BLaER1 (cell line): ENCODE results near the gene PTPN14.
"Not testable (repeated sequence)": the region's sequence is repeated elsewhere in the genome, so short reads cannot be mapped to it uniquely, and the experiment has no call there.

ENCODE experiments used
- H3K27ac ChIP-seq: shearing (Covaris generic); formaldehyde crosslinking; 2 replicates; pipeline ENCODE4 v1.8.1; 2022
- H3K27me3 ChIP-seq: shearing (Covaris generic); formaldehyde crosslinking; 2 replicates; pipeline ENCODE4 v1.8.1; 2022
- H3K36me3 ChIP-seq: shearing (Covaris generic); formaldehyde crosslinking; 2 replicates; pipeline ENCODE4 v1.8.1; 2022
- H3K4me1 ChIP-seq: shearing (Covaris generic); formaldehyde crosslinking; 2 replicates; pipeline ENCODE4 v1.8.1; 2022
- H3K4me2 ChIP-seq: shearing (Covaris generic); formaldehyde crosslinking; 2 replicates; pipeline ENCODE4 v1.8.1; 2022
- H3K4me3 ChIP-seq: shearing (Covaris generic); formaldehyde crosslinking; 2 replicates; pipeline ENCODE4 v1.8.1; 2022
- H3K9ac ChIP-seq: shearing (Covaris generic); formaldehyde crosslinking; 2 replicates; pipeline ENCODE4 v1.8.1; 2022
- H3K9me3 ChIP-seq: shearing (Covaris generic); formaldehyde crosslinking; 2 replicates; pipeline ENCODE4 v1.8.1; 2022
- H4K20me1 ChIP-seq: shearing (Covaris generic); formaldehyde crosslinking; 2 replicates; pipeline ENCODE4 v1.8.1; 2022
- Cebpa-rat ChIP-seq: shearing (Covaris generic); IDR thresholded peaks from 2 replicates; pipeline ENCODE4 v1.8.1; 2022

Gene PTPN14

DNA sequence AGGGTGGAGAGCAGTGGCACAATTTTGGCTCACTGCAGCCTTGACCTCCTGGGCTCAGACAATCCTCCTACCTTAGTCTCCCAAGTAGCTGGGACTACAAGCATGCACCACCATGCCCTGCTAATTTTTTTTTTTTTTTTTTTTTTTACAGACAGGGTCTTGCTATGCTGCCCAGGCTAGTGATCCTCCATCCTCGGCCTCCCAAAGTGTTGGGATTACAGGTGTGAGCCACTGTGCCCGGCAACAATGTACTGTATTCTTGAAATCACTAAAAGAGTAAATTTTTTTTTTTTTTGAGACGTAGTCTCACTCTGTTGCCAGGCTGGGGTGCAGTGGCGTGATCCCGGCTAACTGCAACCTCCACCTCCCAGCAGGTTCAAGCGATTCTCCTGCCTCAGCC, 152.9 kb downstream of the PTPN14 start:
- Histone ChIP-seq H3K27ac (no peak overlapping the region), H3K4me3 (no peak overlapping the region), H3K9me3 (peaks cover 13% of the 10 kb centered on the region), H3K4me2 (no peak overlapping the region), H3K4me1 (peaks cover 9% of the 10 kb centered on the region), H3K27me3 (no peaks in the 10 kb centered on the region), H3K9ac (no peak overlapping the region), H3K36me3 (no peaks in the 10 kb centered on the region), H4K20me1 (no peaks in the 10 kb centered on the region)
- TF ChIP-seq Cebpa-rat, result no peak

DNA sequence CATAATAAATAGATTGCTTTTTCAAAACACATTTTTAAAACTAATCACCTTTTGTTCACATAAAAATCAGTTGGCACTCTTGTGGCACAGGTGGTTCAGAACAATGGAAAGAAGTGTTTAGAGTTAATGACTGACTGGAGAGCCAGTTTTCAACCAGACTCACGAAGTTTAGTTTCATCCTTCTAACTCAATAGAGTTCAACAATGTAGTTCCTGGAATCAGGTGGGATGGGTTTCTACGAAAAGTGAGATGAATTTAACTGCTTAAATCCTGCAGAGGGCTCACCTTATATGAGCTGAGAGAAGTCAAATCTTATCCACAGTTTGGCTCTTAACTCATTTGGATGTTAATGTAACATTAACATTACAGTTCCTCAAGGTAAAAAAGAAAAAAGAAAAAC, 153.9 kb downstream of the PTPN14 start:
- Histone ChIP-seq H3K36me3 (no peaks in the 10 kb centered on the region), H3K4me1 (no peaks in the 10 kb centered on the region), H3K9me3 (peaks cover 13% of the 10 kb centered on the region), H3K27me3 (no peaks in the 10 kb centered on the region), H3K27ac (no peak overlapping the region), H3K9ac (no peak overlapping the region), H3K4me2 (no peak overlapping the region), H3K4me3 (no peak overlapping the region), H4K20me1 (no peaks in the 10 kb centered on the region)
- TF ChIP-seq Cebpa-rat, result no peak

DNA sequence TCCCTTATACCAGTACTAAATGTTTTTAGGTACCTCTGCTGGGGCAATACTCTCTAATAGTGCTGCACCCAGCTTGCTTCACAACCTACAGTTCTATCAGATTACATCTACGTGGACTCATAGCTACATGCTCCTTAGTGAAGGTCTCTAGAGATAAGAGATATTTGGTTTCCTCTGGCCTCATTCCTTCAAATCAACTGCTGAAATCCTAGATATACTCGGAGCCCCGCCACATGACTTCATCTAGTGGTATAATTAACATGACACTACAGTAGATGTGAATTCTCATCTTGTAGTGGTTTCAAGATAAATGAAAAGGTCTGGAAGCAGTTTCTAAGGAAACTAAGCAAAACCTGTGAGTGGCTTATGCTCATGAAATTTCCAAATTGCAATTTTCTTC, 155.1 kb downstream of the PTPN14 start:
- Histone ChIP-seq H3K27me3 (no peaks in the 10 kb centered on the region), H3K27ac (no peak overlapping the region), H3K4me1 (no peaks in the 10 kb centered on the region), H3K9me3 (peaks cover 9% of the 10 kb centered on the region), H3K36me3 (no peaks in the 10 kb centered on the region), H3K4me3 (no peak overlapping the region), H4K20me1 (no peaks in the 10 kb centered on the region), H3K9ac (no peak overlapping the region), H3K4me2 (no peak overlapping the region)
- no peak for TF ChIP-seq Cebpa-rat

DNA sequence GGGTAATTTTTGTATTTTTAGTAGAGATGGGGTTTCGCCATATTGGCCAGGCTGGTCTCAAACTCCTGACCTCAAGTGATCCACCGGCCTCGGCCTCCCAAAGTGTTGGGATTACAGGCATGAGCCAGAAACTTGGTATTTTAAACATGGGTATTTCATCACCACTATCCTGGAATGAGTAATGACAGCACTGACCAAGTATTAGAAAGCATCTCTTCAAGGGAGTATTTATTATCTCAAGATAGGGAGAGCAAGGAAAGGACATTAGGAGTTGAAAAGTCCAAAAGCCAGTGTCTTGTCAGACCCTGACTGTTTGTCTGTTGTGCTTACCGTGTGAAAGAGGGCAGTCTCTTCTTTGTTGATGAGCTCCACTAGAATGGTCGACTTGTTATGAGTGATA, 156.8 kb downstream of the PTPN14 start:
- H3K36me3 ChIP-seq, H3K4me2 ChIP-seq, H3K4me1 ChIP-seq, H3K9ac ChIP-seq, H3K27me3 ChIP-seq, H4K20me1 ChIP-seq, H3K9me3 ChIP-seq, H3K4me3 ChIP-seq, H3K27ac ChIP-seq: not testable (repeated sequence)

DNA sequence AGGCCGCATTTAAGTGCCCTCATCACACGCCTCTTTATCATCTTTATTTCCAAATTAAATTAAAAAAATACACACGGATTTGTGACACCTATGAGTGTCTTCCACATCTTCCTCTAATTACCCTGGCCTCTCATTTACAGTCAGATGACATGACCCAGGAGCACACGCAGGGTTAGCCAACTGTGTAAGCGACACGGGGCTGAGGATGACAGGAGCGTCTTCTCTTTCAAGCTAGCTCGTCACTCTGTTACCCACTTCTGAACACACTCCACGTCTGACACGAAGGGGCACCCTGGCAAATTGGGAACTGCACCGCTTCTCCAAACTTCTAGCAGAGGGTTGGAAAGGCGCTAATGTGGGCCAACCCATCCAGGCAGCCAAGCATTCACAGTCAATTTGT, 158.3 kb downstream of the PTPN14 start:
- Histone ChIP-seq H3K27me3 (no peaks in the 10 kb centered on the region), H3K27ac (no peak overlapping the region), H3K9ac (no peak overlapping the region), H3K4me1 (no peaks in the 10 kb centered on the region), H3K4me2 (no peak overlapping the region), H4K20me1 (no peaks in the 10 kb centered on the region), H3K36me3 (no peaks in the 10 kb centered on the region), H3K4me3 (no peak overlapping the region), H3K9me3 (no peaks in the 10 kb centered on the region)
- no peak for TF ChIP-seq Cebpa-rat

DNA sequence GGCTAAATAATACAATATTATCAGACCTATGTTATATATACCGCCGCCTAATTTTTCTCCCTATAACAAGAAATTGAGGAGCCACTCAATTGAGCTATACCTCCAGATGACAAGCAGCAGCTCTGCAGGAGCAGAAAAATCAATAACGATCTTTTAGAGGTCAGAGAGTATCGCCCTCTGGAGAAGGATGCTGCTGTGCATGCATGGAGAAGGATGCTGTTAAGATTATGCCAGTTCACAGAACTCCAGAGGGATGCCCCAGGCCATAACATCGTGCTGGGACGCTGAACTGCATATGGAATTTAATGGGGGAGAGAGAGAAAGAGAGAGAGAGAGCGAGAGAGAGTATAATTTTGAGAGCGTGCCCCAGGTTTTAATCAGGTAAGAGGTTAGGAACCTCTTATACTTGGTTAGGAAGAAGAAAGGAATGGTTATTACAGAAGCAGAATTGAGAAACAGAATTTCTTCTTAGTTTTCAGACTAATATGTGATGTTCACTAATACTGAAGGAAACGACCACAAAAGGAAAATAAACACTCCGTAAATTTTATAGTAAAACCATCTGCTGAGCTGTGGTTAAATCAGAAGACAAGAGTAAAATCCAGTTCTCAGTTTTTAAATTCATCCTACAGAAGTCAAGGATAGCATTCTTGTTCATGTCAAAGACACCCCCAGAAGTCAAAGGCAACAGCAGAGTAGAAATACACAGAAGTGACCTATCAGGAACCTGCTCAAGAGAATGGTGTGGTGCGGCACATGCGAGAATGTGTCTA, 159.3 kb downstream of the PTPN14 start:
- no peaks in the 10 kb centered on the region for H3K4me1 ChIP-seq
- no peak overlapping the region for H3K4me2 ChIP-seq
- H3K36me3 ChIP-seq, result no peaks in the 10 kb centered on the region
- no peak overlapping the region for H3K9ac ChIP-seq
- TF ChIP-seq Cebpa-rat, result no peak
- H3K27me3 ChIP-seq, result no peaks in the 10 kb centered on the region
- no peak overlapping the region for H3K4me3 ChIP-seq
- no peak overlapping the region for H3K27ac ChIP-seq
- H3K9me3 ChIP-seq, result no peaks in the 10 kb centered on the region
- H4K20me1 ChIP-seq, result no peaks in the 10 kb centered on the region

DNA sequence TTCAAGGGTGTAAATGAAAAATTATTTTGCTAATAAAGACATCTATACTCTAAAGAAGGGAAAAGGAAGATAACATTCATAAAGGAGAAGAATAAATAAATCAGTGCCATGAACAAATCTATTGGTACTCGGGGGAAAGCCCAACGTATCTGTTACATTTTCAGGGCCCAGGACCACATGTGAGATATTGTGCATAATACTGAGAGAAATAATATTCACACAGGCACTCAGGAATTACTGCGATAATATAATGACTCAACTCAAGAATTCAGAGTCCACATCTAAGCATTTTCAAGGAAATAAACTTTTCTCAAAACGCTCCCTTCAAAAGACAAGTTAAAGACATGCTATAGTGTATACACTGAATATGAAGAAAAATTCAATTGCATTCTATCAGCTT, 161.7 kb downstream of the PTPN14 start:
- Histone ChIP-seq H3K4me3 (no peak overlapping the region), H3K36me3 (no peaks in the 10 kb centered on the region), H3K9me3 (no peaks in the 10 kb centered on the region), H4K20me1 (no peaks in the 10 kb centered on the region), H3K4me1 (no peaks in the 10 kb centered on the region), H3K4me2 (no peak overlapping the region), H3K27me3 (no peaks in the 10 kb centered on the region), H3K27ac (no peak overlapping the region), H3K9ac (no peak overlapping the region)
- TF ChIP-seq Cebpa-rat, result no peak

DNA sequence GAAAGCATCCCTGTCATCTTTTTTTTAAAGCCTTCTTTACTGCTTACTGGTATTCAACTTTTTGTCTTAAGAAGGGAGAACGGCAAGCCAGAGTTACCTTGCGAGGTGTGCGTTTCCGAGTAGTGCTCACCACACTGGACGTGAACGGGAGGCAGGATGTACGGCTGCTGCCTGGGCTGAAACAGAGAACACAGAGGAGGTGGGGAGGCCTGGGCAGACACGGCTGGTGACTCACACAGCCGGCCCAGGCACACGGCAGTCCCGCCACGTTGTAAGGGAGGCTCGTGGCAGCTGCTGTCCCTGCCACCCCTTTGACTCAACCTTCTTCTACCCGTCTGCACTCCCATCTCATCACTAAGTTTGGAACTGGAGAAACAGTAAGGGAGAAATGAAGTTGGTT, 164.7 kb downstream of the PTPN14 start:
- Histone ChIP-seq H4K20me1 (no peaks in the 10 kb centered on the region), H3K9ac (no peak overlapping the region), H3K4me1 (no peaks in the 10 kb centered on the region), H3K27ac (no peak overlapping the region), H3K36me3 (no peaks in the 10 kb centered on the region), H3K27me3 (no peaks in the 10 kb centered on the region), H3K4me3 (no peak overlapping the region), H3K4me2 (no peak overlapping the region), H3K9me3 (no peaks in the 10 kb centered on the region)
- no peak for TF ChIP-seq Cebpa-rat

DNA sequence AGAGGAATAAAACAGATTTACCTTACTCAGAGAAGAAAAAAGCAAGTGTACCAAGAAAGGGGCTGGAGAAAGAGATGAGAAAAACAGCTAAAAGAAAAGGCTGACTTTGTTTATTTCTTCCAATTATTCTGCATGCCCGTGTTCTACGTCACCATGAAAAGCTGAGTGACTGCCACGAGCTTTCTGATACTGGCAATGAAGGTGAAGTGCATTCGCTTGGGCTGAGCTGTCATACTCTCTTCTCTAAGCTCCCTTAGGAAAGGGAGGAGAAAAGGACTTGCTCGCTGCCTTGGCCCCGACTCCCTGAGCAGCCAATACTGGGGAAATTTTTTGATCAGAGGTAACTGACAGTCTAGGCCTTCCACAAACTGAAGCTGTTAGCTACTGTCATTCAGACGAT, 165.1 kb downstream of the PTPN14 start:
- Histone ChIP-seq H3K27ac (no peak overlapping the region), H3K9ac (no peak overlapping the region), H3K4me3 (no peak overlapping the region), H4K20me1 (no peaks in the 10 kb centered on the region), H3K9me3 (no peaks in the 10 kb centered on the region), H3K27me3 (no peaks in the 10 kb centered on the region), H3K4me1 (no peaks in the 10 kb centered on the region), H3K36me3 (no peaks in the 10 kb centered on the region), H3K4me2 (no peak overlapping the region)
- no peak for TF ChIP-seq Cebpa-rat

DNA sequence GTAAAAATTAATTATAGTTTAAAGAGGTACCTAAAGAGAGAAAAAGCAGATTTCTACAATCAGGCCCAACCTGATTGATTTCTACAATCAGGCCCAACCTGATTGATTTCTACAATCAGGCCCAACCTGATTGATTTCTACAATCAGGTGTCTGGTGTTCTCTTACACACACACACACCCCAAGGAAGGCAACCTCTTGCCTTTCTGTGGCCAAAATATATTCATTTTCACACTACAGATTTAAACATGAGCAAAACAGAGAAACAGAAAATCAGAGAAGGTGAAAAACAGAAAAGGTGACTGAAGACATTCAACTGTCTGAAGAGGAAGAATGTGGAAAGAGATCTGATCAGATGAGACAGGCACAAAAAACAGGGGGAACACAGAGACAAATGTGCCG, 166.0 kb downstream of the PTPN14 start:
- Histone ChIP-seq H3K9ac (no peak overlapping the region), H3K9me3 (no peaks in the 10 kb centered on the region), H3K4me2 (no peak overlapping the region), H3K27me3 (no peaks in the 10 kb centered on the region), H3K36me3 (no peaks in the 10 kb centered on the region), H4K20me1 (no peaks in the 10 kb centered on the region), H3K4me3 (no peak overlapping the region), H3K27ac (no peak overlapping the region), H3K4me1 (no peaks in the 10 kb centered on the region)
- no peak for TF ChIP-seq Cebpa-rat
